Fibroblast of pulmonary artery (primary cell): ENCODE measurements around the gene HSPA8.
"Not testable (repeated sequence)": the region's sequence is repeated elsewhere in the genome, so short reads cannot be mapped to it uniquely, and the experiment has no call there.

Experiments used
- DNase-seq: peaks from one replicate; pipeline ENCODE4 v3.0.0-alpha.2; 2010; ENCODE audit warnings: low read depth
- H3K4me3 ChIP-seq: replicated peaks from 2 replicates; pipeline ENCODE4 v1.5.1; 2011; ENCODE audit warnings: low read depth, mild to moderate bottlenecking, control low read depth, low read length, moderate library complexity
- TF ChIP-seq, protein P1 (sequence below): IDR thresholded peaks from 2 replicates; pipeline ENCODE4 v1.5.1; 2011; ENCODE audit warnings: mild to moderate bottlenecking, control low read depth, low read length, inconsistent platforms; ENCODE audit errors: missing control alignments

Gene HSPA8

DNA sequence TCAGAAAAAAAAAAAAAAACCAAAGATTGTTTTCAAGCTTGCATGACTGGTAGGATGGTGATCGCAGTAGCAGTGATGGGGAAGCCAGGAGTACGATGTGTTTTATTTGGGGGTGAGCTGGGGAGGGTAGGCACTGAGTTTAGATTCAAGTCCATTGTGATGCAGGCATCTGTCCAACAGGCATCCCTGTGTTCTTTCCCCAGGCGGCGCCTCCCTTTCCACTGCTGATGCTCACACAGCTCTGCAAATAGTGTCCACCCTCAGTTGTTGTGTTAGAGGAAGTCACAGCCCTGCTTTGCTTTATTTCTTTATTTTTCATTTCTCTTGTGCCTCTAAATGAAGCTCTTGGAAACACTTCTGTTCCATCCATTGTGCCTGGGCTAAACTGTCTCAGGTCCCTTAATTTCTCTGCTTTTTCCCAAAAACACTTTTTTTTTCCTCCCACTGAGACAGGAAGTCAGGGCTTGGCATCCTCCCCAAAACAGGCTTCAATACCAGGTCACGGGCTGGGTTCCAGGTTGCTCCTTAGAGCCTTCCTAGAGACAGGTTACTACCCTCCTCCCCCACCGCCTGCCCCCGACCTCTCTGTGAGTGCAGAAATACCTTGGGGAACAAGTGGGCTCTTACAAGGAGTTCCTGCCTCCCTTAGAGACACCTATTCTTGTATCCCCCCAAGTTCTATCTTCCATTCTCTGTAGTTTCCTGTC, 38.6 kb upstream of the HSPA8 start:
- peak; percentile 48 for DNase-seq
- TF ChIP-seq, protein P1, sequence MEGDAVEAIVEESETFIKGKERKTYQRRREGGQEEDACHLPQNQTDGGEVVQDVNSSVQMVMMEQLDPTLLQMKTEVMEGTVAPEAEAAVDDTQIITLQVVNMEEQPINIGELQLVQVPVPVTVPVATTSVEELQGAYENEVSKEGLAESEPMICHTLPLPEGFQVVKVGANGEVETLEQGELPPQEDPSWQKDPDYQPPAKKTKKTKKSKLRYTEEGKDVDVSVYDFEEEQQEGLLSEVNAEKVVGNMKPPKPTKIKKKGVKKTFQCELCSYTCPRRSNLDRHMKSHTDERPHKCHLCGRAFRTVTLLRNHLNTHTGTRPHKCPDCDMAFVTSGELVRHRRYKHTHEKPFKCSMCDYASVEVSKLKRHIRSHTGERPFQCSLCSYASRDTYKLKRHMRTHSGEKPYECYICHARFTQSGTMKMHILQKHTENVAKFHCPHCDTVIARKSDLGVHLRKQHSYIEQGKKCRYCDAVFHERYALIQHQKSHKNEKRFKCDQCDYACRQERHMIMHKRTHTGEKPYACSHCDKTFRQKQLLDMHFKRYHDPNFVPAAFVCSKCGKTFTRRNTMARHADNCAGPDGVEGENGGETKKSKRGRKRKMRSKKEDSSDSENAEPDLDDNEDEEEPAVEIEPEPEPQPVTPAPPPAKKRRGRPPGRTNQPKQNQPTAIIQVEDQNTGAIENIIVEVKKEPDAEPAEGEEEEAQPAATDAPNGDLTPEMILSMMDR = no peak
- H3K4me3 ChIP-seq = peak overlapping the region; percentile 1

DNA sequence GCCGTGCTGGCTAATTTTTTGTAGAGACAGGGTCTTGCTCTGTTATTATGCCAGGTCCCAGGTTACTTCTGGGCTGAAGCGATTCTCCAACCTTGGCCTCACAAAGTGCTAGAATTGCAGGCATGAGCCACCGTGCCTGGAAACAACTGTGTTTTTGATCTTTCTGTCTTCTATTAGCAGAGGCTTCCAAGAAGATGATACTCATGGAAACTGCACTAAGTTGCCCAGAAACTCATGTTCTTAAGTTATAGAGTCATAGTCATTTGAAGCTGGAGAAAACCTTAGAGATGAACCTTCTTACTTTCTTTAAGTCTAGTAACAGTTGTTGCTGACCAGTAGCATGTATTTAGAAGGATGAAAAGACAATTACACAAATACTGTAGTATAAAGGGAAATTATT, 37.1 kb upstream of the HSPA8 start:
- TF ChIP-seq, protein P1 = no peak
- DNase-seq = no peak
- no peak overlapping the region for H3K4me3 ChIP-seq

DNA sequence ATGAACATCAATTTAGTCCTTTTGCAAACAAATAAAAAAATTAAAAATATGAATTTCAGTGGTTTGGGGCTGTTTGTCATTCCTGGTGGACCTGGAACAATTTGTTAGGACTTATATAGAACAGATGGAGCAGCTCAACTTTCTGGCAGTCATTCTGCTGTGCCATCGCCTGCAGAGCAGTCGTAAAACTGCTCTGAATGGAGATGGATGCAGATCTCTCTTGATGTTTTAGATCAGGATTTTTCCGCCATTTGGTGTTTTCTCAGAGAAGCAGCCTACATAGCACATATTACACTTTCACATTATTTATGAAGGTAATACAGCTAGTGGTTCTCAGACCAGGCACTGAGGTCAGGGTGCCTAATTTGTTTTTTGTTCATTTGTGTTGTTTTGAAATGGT, 31.8 kb upstream of the HSPA8 start:
- H3K4me3 ChIP-seq = no peak overlapping the region
- DNase-seq = no peak
- TF ChIP-seq, protein P1 = no peak

DNA sequence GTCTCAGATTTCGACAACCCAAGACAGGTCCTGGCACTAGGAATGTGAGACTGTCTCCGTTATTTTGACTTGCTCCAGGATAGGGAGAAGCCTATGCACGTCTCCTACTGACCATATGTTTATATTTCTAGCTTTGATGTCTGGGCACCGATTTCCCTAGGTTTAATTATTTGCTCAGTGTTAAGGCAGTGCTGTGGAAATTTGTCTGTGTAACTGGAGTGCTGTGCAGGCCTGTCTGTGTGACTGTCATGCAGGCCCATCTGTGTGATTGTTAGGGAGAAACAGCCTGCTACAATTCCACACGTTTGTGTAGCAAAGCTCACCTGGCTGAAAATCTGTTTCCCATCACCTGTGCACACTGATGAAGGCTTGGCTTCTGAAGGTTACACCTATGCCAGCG, 29.6 kb upstream of the HSPA8 start:
- TF ChIP-seq, protein P1 = no peak
- no peak for DNase-seq
- no peak overlapping the region for H3K4me3 ChIP-seq

DNA sequence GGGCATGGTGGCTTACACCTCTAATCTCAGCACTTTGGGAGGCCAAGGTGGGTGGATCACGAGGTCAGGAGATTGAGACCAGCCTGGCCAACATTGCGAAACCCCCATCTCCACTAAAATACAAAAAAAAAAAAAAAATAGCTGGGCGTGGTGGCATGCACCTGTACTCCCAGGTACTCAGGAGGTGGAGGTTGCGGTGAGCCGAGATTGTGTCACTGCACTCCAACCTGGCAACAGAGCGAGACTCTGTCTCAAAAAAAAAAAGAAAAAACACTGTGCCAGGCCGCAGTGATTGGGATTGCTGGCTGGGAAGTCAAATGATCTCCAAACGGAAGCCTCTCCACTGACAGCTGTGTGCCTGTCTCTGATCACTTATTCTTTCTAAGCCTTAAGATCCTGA, 28.2 kb upstream of the HSPA8 start:
- not testable (repeated sequence) for DNase-seq

DNA sequence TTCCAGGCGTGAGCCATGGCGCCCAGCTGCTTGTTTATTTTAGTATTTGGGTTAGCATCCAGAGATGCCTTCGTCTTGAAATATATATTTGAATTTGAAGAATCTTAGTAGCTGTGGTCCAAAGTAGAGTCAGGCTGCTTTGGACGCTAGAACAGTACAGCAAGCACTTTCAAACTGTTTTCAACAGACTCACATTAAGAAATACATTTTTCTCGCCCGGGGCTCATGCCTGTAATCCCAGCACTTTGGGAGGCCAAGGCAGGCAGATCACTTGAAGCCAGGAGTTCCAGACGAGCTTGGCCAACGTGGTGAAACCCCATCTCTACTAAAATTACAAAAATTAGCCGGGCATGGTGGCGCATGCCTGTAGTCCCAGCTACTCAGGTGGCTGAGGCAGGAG, 27.0 kb upstream of the HSPA8 start:
- not testable (repeated sequence) for DNase-seq, H3K4me3 ChIP-seq

More for the DNA sequence above, 28.2 kb upstream of the HSPA8 start:
- H3K4me3 ChIP-seq = not testable (repeated sequence)

DNA sequence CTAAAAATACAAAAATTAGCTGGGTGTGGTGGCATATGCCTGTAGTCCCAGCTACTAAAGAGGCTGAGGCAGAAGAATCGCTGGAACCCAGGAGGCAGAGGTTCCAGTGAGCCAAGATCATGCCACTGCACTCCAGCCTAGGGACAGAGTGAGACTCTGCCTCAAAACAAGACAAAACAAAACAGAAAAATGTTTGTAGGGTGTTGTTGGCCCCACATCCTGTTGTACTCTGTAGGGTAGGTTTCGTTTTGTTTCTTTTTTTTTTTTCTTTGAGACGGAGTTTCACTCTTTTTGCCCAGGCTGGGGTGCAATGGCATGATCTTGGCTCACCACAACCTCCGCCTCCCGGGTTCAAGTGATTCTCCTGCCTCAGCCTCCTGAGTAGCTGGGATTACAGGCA, 25.7 kb upstream of the HSPA8 start:
- not testable (repeated sequence) for DNase-seq, H3K4me3 ChIP-seq

DNA sequence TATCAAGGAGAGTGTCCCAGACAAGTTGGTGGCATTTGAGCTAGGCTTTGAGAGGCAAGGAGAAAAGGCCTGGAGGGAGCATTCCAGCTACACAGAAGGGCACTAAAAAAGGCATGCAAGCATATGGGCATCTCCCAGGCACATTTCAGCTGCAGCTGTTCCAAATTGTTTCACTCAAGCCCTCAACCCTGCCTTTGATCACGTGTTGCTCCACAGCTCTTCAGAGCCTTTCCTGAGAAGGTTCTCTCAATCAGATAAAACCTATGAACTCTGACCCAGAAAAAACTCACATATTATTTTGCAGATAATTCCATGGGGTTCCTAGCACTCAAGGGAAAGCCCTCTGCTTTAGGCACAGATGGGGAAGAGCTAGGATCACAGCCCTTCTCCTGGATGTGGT, 24.4 kb upstream of the HSPA8 start:
- TF ChIP-seq, protein P1 = no peak
- H3K4me3 ChIP-seq = no peak overlapping the region
- DNase-seq = no peak

DNA sequence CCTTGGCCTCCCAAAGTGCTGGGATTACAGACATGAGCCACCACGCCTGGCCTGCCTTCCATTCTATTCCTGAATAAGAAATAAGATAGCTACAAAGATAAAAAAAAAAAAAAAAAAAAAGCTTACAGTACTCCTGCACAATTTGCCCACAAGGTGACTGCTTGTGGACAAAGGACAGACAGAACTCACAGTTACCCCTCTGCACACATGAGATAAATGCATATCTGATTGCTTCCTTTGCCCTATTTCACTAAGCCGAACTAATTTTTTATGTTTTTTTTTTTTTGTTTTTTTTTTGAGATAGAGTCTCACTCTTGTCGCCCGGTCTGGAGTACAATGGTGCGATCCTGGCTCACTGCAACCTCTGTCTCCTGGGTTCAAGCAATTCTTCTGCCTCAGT, 23.6 kb upstream of the HSPA8 start:
- TF ChIP-seq, protein P1 = no peak
- H3K4me3 ChIP-seq = no peak overlapping the region
- no peak for DNase-seq
